NCI-H1105 treated with DMSO at 0.1 percent for 48 hours (cell line): ENCODE results near the gene PRORP.
A peak's percentile ranks its signal among the peaks of the same experiment; 100 is the strongest.
"Not testable (repeated sequence)": the region's sequence is repeated elsewhere in the genome, so short reads cannot be mapped to it uniquely, and the experiment has no call there.

Experiments used
- DNase-seq: peaks from one replicate; lab custom pipeline; 2025; lab: John Stamatoyannopoulos, UW

Gene PRORP

DNA sequence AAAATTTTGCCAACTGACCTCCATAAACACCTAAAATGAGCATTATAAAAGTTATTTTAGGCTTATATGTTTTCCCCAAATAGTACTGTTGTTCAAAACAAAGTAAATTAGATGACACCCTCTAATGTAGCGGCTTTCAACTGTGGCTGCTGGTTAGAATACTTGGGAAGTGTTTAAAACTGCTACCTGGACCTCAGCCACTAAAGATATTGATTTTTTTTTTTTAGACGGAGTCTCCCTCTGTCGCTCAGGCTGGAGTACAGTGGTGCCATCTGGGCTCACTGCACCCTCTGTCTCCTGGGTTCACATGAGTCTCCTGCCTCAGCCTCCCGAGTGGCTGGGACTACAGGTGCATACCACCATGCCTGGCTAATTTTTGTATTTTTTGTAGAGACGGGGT is 16.2 kb downstream of the PRORP start:
- DNase-seq: no peak

- peak; percentile 56 for DNase-seq
Observed at GRCh38 chr14:35140718-35141581, 18.6 kb downstream of the PRORP start.

DNA sequence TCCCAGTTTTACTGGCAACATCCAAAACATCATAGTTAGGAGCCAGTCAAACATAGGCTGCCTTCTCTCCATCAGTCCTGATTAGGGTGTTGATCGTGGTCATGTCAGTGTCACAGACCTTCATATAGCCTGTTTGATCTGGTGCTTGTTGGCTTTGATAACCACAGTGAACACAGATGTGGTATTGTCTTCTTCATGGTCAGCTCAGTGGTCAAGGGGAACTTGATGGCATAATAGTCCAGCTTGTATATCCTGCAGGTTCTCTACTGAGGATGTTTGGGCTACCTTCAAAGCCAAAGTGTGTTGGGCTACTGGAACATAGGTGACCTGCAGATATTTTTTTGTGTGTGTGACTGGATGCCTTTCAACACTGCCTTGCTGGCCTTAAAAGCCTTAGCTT is 21.7 kb downstream of the PRORP start:
- no peak for DNase-seq

DNA sequence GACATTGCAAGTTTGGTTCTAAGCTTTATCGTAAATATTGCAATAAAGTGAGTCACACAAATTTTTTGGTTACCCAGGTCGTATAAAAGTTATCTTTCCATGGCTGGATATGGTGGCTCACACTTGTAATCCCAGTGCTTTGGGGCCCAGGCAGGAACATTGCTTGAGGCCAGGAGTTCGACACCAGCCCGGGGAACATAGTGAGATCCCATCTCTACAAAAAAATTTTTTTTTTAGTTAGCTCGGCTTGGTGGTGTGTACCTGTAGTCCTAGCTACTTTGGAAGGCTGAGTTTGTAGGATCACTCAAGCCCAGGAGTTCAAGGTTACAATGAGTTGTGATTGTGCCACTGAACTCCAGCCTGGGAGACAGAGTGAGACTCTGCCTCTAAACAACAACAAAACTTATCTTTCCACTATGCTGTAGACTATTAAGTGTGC is 24.4 kb downstream of the PRORP start:
- DNase-seq: no peak

DNA sequence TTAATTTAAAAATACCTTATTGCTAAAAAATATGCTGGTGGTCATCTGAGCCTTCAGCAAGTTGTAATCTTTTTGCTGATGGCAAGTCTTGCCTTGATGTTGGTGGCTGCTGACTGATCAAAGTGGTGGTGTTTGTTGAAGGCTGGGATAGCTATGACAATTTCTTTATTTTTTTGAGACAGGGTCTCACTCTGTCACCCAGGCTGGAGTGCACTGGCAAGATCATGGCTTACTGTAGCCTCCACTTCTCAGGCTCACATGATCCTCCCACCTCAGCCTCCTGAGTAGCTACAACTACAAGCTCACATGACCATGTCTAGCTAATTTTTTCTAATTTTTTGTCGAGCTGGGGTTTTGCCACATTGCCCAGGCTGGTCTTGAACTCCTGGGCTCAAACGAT is 24.8 kb downstream of the PRORP start:
- no peak for DNase-seq

GRCh38 chr14:35147711-35148110 is 25.4 kb downstream of the PRORP start:
- no peak for DNase-seq

- no peak for DNase-seq
Observed at GRCh38 chr14:35149239-35149638, 26.9 kb downstream of the PRORP start.

DNA sequence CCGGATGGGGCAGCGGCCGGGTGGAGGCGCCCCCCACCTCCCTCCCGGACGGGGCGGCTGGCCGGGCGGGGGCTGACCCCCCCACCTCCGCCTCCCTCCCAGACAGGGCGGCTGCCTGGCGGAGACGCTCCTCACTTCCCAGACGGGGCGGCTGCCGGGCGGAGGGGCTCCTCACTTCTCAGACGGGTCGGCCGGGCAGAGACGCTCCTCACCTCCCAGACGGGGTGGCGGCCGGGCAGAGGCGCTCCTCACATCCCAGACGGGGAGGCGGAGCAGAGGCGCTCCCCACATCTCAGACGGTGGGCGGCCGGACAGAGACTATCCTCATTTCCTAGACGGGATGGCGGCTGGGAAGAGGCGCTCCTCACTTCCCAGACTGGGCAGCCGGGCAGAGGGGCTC is 30.2 kb downstream of the PRORP start:
- not testable (repeated sequence) for DNase-seq

DNA sequence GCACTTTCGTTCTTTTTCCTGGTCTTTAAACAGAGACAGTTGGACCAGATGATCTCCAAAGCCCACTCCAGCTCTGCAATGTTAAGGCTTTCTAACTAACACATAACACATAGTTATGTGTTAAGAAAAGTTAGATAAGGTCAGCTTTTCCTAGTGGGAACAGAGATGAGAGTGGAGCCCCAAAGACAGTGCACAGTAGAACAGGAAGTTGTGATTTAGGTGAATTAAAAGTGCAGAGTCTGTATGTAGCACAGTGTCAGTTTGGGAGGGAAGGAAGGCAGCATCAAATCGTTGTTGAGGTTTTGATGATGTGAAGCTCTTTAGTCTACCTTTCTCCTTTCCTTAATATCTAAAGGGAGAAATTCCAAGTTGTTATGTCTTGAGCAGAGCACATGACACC is 31.7 kb downstream of the PRORP start:
- no peak for DNase-seq

DNA sequence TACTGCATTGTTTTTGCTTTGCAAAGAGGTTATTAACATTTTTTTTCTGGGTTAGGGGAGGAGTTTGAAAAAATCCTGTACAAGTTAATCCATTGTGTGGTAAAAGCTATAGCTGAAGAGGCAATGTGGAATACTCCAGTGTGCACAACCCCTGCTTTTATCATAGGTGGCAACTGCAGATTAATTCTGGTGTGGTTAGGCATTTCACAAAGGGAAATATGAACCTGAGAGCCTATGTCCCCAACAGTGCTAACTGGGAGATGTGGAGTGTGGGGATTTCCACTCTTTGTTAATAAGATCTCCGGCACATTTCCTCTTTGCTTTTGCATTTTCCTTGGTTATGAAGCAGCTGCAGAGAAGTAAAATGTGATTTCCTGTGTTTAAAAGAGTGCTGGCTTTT is 33.6 kb downstream of the PRORP start:
- DNase-seq: no peak

DNA sequence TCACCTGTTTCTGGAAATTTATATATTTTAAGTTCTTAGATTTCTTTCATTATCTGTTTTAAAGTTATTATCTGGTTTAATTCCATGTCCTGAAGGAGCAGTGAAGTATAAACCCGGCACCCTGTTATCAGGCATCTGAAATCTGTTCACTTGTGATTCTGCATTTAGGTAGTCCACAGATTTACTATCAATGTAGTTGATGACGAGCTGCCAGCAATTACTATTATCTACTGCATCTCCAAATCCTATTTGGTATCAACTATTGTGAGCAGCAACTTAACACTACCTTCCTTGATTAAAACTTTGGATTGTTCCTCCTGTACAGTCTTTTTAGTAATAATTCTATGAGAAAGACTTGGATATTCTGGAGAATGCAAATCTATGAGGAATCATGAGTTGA is 36.1 kb downstream of the PRORP start:
- no peak for DNase-seq

GRCh38 chr14:35158951-35159653 is 36.8 kb downstream of the PRORP start:
- DNase-seq: no peak

DNA sequence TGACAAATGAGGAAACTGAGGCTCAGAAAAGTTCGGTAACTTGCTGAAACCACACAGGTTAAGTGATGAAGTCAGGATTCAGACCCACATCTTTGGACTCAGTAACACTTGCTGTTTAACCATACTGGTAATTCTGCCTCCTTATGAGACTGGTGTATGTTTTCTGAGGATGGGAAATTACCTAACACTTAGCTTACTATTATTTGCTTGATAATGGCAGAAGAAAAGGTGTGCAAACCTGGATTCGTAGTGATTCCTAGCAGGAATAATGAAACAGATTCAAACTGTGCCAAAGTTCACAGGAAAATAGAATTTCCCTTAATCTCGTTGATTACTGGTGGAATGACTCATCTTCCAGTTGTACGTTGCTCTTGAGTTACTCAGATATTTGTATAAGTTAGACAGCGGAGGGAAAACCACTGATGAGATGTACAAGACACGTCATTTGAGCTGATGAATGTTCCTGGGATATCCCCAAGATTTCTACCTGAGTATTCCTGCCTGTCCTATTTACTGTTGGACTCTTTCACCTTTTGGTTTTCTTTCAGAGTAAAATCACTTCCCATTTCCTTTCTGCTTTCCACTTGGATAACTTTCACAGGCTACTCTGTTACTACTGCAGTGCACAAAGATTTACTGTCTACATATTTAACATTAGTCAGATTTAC is 37.5 kb downstream of the PRORP start:
- DNase-seq: no peak

- DNase-seq: no peak
Observed at GRCh38 chr14:35161231-35161630, 38.9 kb downstream of the PRORP start.

DNA sequence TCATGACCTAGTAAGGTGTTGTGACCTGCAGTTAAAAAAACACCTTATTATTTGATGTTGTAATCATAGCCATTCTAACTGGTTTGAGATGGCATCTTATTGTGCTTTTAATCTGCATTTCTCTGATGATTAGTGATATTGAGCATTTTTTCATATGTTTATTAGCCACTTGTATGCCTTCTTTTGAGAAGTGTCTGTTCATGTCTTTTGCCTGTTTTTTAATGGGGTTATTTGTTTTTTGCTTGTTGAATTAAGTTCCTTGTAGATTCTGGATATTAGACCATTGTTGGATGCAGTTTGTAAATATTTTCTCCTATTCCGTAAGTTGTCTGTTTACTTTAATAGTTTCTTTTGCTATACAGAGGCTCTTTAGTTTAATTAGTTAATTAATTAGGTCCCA is 41.0 kb downstream of the PRORP start:
- no peak for DNase-seq

DNA sequence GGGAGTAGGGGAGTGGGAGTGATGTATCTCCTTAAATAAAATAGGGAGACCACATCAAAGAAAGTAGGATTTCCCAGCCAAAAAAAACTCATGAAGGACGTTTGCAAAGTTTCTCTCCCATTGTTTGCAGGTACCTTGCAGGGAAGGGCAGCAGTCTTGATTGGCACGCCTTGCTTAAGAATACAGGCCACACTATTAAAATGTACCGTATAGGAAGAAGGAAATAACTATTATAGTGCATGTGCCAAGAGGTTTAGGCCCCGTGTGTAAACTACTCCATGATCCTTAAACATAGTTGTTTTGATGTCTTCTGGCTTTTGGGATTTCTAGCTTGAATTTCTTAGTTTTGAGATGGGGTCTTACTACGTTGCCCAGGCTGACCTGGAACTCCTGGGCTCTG is 42.5 kb downstream of the PRORP start:
- no peak for DNase-seq

DNA sequence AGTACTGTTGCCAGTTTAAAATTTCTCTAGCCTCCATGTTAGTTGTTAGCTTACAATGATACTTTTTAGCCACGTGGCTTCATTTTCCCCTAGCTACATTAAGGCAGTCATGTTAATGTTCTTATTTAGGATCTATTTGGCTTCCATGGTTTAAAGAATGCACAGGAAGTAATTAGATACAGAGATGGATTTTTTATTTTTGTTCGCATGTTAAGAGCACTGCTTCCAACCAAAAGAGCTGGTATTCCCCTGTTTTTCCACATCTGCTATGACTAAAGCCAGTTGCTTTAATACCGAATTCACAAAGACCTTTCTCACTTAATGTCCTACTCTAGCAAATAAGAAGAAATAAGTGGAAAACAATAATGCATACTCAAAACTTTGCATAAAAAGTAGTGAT is 45.1 kb downstream of the PRORP start:
- DNase-seq: no peak
